ENCODE measurements around the gene MRPL51.
"Not testable (repeated sequence)": the region's sequence is repeated elsewhere in the genome, so short reads cannot be mapped to it uniquely, and the experiment has no call there.

The MRPL51 gene

DNA sequence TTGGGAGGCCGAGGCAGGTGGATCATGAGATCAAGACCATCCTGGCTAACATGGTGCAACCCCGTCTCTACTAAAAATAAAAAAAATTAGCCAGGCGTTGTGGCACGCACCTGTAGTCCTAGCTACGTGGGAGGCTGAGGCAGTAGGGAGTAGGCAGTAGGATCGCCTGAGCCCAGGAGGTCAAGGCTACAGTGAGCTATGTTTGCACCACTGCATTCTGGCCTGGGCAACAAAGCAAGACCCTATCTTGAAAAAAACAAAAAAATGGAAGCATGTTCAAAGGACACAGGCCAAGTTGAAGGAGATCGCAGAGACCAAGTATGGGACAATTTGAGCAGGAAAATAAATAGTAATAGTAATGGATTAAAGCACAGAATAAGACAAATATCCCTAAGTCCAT is 15.0 kb upstream of the MRPL51 start:
- peaks cover 13 to 18% of the 10 kb centered on the region in 2 donors for H3K36me3 ChIP-seq (ENCODE audit: control insufficient read depth in 2 of 2, insufficient read depth in 2 of 2, low read length in 2 of 2)
- no peak overlapping the region for H3K4me3 ChIP-seq (ENCODE audit: low read length in 2 of 2)
- peak overlapping the region; percentile 24 for H3K27ac ChIP-seq (ENCODE audit: low read length)

DNA sequence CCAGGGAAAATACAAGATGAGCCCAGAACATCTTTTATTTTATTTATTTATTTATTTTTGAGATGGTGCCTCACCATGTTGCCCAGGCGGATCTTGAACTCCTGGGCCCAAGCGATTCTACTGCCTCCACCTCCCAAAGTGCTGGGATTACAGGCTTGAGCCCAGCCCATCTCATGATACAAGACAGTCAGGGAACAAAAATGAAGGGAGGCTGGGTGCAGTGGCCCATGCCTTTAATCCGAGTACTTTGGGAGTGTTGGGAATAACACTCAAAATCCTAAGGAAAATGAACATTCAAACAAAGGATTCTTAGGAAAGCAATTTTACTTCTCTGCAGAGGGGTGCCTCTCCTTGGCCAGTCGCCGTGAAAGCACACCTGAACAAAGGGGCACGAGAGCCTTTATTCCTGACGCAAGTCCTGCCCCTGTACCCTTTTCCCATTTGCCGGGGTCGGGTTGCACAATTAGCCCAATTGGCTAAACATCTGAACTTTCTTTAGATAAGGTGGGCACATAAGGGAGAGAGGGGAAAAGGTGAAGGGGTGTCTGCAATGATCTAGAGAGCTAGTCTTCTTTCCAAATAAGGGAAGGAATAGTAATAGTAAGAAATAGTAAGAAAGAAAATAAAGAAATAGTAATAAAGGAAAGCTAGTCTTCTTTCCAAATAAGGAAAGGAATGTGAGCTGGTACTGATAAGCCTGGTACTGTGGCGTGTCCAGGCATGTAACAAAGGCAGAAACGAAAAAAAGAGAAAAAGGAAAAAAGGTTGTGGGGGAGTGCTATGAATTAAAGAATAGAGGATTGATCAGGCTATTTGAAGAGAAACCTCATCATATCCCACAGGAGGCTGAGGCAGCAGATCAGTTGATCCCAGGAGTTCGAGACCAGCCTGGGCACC is 14.3 kb upstream of the MRPL51 start:
- H3K27ac ChIP-seq (ENCODE audit: low read length) = peak overlapping the region; percentile 24

More for the DNA sequence above, 15.0 kb upstream of the MRPL51 start:
- Histone ChIP-seq H3K9ac (ENCODE audit: low read length in 2 of 2) (no peak overlapping the region), H3K4me1 (ENCODE audit: control insufficient read depth, insufficient read depth, low read length) (no peaks in the 10 kb centered on the region), H3K27me3 (ENCODE audit: control insufficient read depth in 1 of 2, insufficient read depth in 2 of 2, low read length in 2 of 2) (no peaks in the 10 kb centered on the region), H3K9me3 (ENCODE audit: control insufficient read depth in 2 of 2, low read length in 2 of 2) (no peaks in the 10 kb centered on the region)

DNA sequence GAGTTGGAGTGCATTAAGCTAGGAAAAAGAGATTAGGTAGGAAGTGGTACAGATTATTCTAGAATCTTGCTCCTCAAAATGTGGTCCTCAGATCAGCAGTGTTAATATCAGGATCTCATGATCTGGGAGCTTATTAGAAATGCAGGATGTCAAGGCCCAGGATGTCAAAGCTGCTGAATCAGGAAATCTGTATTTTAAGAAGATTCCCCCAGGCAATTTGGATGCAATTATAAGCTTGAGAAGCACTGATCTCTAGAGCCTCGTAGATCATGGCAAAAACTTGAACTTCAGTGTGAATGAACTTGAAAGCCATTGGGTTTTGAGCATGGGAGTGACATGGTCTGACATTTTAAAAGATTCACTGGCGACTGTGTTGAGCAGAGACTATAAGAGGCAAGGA is 7.4 kb upstream of the MRPL51 start:
- no peak overlapping the region for H3K9ac ChIP-seq (ENCODE audit: low read length in 2 of 2)
- no peaks in the 10 kb centered on the region for H3K27me3 ChIP-seq (ENCODE audit: control insufficient read depth in 1 of 2, insufficient read depth in 2 of 2, low read length in 2 of 2)
- no peaks in the 10 kb centered on the region for H3K9me3 ChIP-seq (ENCODE audit: control insufficient read depth in 2 of 2, low read length in 2 of 2)
- no peak overlapping the region for H3K27ac ChIP-seq (ENCODE audit: low read length)
- H3K36me3 ChIP-seq (ENCODE audit: control insufficient read depth in 2 of 2, insufficient read depth in 2 of 2, low read length in 2 of 2) = no peaks in the 10 kb centered on the region
- no peak overlapping the region for H3K4me3 ChIP-seq (ENCODE audit: low read length in 2 of 2)
- H3K4me1 ChIP-seq (ENCODE audit: control insufficient read depth, insufficient read depth, low read length) = no peaks in the 10 kb centered on the region

More for the DNA sequence above, 14.3 kb upstream of the MRPL51 start:
- H3K36me3 ChIP-seq (ENCODE audit: control insufficient read depth in 2 of 2, insufficient read depth in 2 of 2, low read length in 2 of 2) = peaks cover 8 to 11% of the 10 kb centered on the region in 2 donors
- H3K9me3 ChIP-seq (ENCODE audit: control insufficient read depth in 2 of 2, low read length in 2 of 2) = no peaks in the 10 kb centered on the region
- H3K4me3 ChIP-seq (ENCODE audit: low read length in 2 of 2) = no peak overlapping the region
- no peaks in the 10 kb centered on the region for H3K27me3 ChIP-seq (ENCODE audit: control insufficient read depth in 1 of 2, insufficient read depth in 2 of 2, low read length in 2 of 2)
- H3K9ac ChIP-seq (ENCODE audit: low read length in 2 of 2) = no peak overlapping the region
- H3K4me1 ChIP-seq (ENCODE audit: control insufficient read depth, insufficient read depth, low read length) = no peaks in the 10 kb centered on the region

DNA sequence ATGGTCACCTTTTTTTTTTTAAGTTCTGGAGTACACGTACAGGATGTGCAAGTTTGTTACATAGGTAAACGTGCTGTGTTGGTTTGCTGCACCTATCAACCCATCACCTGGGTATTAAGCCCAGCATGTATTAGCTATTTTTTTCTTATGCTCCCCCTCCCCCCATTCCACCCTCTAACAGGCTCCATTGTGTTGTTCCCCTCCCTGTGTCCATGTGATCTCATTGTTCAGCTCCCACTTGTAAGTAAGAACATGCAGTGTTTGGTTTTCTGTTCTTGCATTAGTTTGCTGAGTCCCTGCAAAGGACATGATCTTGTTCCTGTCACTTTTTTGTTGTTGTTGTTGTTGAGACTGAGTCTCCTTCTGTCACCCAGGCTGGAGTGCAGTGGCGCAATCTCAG is 4.2 kb upstream of the MRPL51 start:
- H3K4me1 ChIP-seq (ENCODE audit: control insufficient read depth, insufficient read depth, low read length); H3K27ac ChIP-seq (ENCODE audit: low read length); H3K4me3 ChIP-seq (ENCODE audit: low read length in 2 of 2); H3K9ac ChIP-seq (ENCODE audit: low read length in 2 of 2); H3K36me3 ChIP-seq (ENCODE audit: control insufficient read depth in 2 of 2, insufficient read depth in 2 of 2, low read length in 2 of 2); H3K27me3 ChIP-seq (ENCODE audit: control insufficient read depth in 1 of 2, insufficient read depth in 2 of 2, low read length in 2 of 2); H3K9me3 ChIP-seq (ENCODE audit: control insufficient read depth in 2 of 2, low read length in 2 of 2): not testable (repeated sequence)

DNA sequence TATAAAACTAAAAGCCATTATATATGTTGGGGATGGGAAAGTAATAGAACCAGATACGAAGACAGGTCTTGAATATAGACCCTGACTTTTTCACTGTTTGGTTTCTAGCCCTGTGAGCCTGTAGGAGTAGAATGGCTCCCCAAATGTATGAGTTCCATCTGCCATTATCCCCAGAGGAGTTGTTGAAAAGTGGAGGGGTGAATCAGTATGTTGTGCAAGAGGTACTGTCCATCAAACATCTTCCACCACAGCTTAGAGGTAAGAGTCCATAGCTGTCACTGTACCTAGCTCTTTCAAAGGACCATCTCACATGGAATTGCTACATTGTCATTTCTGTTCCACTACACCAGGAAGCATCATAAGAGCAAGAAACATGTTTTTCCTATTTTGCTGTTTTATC is 1.9 kb upstream of the MRPL51 start:
- H3K36me3 ChIP-seq (ENCODE audit: control insufficient read depth in 2 of 2, insufficient read depth in 2 of 2, low read length in 2 of 2) = peaks cover 0 to 2% of the 10 kb centered on the region in 2 donors
- no peaks in the 10 kb centered on the region for H3K9me3 ChIP-seq (ENCODE audit: control insufficient read depth in 2 of 2, low read length in 2 of 2)
- no peaks in the 10 kb centered on the region for H3K27me3 ChIP-seq (ENCODE audit: control insufficient read depth in 1 of 2, insufficient read depth in 2 of 2, low read length in 2 of 2)
- peak overlapping the region in 1 of 2 donors; percentile 98 for H3K4me3 ChIP-seq (ENCODE audit: low read length in 2 of 2)
- H3K27ac ChIP-seq (ENCODE audit: low read length) = no peak overlapping the region
- no peak overlapping the region for H3K9ac ChIP-seq (ENCODE audit: low read length in 2 of 2)
- peaks cover 12% of the 10 kb centered on the region for H3K4me1 ChIP-seq (ENCODE audit: control insufficient read depth, insufficient read depth, low read length)

DNA sequence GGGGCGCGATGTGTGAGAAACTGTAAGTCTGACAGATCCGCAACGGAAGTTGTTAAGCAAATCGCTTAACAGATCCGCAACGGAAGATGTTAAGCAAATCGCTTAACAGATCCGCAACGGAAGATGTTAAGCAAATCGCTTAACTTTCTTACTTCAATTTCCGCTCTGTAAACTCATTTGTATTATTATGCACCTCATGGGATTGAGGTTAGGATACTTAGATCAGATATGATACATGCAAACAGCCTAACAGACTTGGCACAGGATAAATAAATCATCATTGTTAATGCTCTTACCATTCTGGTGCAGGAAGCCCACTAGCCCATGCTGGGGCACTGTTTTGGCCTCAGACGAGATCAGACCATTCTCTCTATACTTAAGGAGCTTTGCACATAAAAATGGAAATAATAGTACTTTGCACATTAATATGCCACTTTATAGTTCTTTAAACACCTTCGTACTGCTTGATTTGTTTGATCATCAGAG is 1.2 kb upstream of the MRPL51 start:
- Histone ChIP-seq H3K4me3 (ENCODE audit: low read length in 2 of 2) (peak overlapping the region; percentile 94 to 98), H3K36me3 (ENCODE audit: control insufficient read depth in 2 of 2, insufficient read depth in 2 of 2, low read length in 2 of 2) (peaks cover 0 to 2% of the 10 kb centered on the region in 2 donors), H3K4me1 (ENCODE audit: control insufficient read depth, insufficient read depth, low read length) (peaks cover 12% of the 10 kb centered on the region), H3K27me3 (ENCODE audit: control insufficient read depth in 1 of 2, insufficient read depth in 2 of 2, low read length in 2 of 2) (no peaks in the 10 kb centered on the region), H3K9ac (ENCODE audit: low read length in 2 of 2) (peak overlapping the region; percentile 21 to 58), H3K27ac (ENCODE audit: low read length) (peak overlapping the region; percentile 98), H3K9me3 (ENCODE audit: control insufficient read depth in 2 of 2, low read length in 2 of 2) (no peaks in the 10 kb centered on the region)

DNA sequence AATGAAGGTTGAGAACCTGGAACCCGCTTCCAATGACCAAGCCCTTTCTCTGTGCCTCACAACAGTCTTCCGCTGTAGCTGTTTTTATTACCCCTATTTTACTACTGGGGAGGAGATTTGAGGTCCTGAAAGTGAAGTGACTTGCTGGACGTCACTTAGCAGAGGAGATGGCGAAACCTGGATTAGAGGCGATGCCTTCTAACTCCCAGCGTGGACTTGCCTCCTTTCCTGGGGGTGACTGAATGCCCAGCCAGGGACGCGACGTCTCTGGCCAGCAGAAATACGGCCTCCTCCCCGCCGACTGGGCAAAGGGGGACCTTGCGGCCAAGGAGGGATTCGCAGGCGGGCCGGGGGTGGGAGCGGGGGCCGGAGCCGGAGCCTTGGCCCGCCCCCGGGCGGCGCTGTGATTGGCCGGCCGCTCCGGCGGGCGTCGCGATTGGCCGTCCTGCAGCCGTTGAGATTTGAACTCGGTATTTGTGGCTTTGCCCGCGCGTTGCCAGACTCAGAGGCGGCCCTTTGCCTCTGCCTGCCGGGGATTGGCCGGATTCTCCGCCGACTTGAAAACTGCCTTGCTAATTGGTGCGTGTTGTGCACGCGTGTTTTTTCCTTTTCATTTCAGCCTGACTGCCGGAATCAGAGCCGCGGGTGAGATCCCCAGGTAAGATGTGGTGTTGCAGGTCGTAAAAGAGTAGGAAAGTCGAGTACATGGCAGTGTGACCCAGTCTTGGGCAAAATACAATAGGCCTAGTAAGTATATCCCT is 615 bp upstream of the MRPL51 start, which contains the start of gene NCAPD2:
Gene NCAPD2 (plus strand): TSS at position 606 of the 761 bp plus-strand sequence. CDS start 997 bp downstream, outside the sequence.
- Histone ChIP-seq H3K36me3 (ENCODE audit: control insufficient read depth in 2 of 2, insufficient read depth in 2 of 2, low read length in 2 of 2) (peaks cover 0 to 2% of the 10 kb centered on the region in 2 donors), H3K4me1 (ENCODE audit: control insufficient read depth, insufficient read depth, low read length) (peaks cover 12% of the 10 kb centered on the region), H3K27ac (ENCODE audit: low read length) (peak within 1 kb of the TSS; percentile 98), H3K4me3 (ENCODE audit: low read length in 2 of 2) (peak within 1 kb of the TSS; percentile 95 to 98), H3K27me3 (ENCODE audit: control insufficient read depth in 1 of 2, insufficient read depth in 2 of 2, low read length in 2 of 2) (no peaks in the 10 kb centered on the region), H3K9me3 (ENCODE audit: control insufficient read depth in 2 of 2, low read length in 2 of 2) (no peaks in the 10 kb centered on the region), H3K9ac (ENCODE audit: low read length in 2 of 2) (peak within 1 kb of the TSS; percentile 91 to 99)

DNA sequence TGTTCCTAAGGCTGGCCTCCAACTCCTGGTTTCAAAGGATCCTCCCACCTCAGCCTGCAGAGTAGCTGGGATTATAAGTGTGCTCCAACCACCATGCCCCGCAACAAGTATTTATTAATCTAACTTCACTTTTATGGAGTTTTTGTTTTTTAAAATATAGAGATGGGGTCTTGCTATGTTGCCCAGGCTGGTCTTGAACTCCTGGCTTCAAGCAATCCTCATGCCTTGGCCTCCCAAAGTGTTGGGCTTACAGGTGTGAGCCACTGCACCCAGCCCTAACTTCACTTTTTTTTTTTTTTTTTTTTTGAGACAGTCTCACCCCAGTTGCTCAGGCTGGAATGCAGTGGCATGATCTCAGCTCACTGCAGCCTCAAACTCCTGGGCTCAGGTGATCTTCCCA is 2.4 kb downstream of the MRPL51 start:
- not testable (repeated sequence) for H3K36me3 ChIP-seq (ENCODE audit: control insufficient read depth in 2 of 2, insufficient read depth in 2 of 2, low read length in 2 of 2); H3K9me3 ChIP-seq (ENCODE audit: control insufficient read depth in 2 of 2, low read length in 2 of 2); H3K4me3 ChIP-seq (ENCODE audit: low read length in 2 of 2); H3K27me3 ChIP-seq (ENCODE audit: control insufficient read depth in 1 of 2, insufficient read depth in 2 of 2, low read length in 2 of 2); H3K27ac ChIP-seq (ENCODE audit: low read length); H3K9ac ChIP-seq (ENCODE audit: low read length in 2 of 2)
- peaks cover 12% of the 10 kb centered on the region for H3K4me1 ChIP-seq (ENCODE audit: control insufficient read depth, insufficient read depth, low read length)

DNA sequence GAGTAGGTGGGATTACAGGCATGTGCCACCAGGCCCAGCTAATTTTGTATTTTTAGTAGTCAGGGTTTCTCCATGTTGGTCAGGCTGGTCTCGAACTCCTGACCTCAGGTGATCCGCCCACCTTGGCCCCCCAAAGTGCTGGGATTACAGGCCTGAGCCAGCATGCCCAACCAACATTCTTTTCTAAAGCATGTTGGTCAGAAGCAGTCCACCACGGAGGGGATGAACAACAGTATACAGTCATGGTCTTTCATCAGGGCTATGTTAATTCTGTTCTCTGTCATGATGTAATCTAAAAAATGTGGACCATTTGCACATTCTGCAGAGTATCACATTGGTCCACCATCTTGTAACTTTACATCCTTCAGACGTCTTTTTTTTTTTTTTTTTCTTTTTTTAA is 3.6 kb downstream of the MRPL51 start:
- Histone ChIP-seq H3K9ac (ENCODE audit: low read length in 2 of 2) (no peak overlapping the region), H3K27me3 (ENCODE audit: control insufficient read depth in 1 of 2, insufficient read depth in 2 of 2, low read length in 2 of 2) (no peaks in the 10 kb centered on the region), H3K4me3 (ENCODE audit: low read length in 2 of 2) (no peak overlapping the region), H3K27ac (ENCODE audit: low read length) (no peak overlapping the region), H3K36me3 (ENCODE audit: control insufficient read depth in 2 of 2, insufficient read depth in 2 of 2, low read length in 2 of 2) (peaks cover 0 to 2% of the 10 kb centered on the region in 2 donors), H3K4me1 (ENCODE audit: control insufficient read depth, insufficient read depth, low read length) (peaks cover 4% of the 10 kb centered on the region), H3K9me3 (ENCODE audit: control insufficient read depth in 2 of 2, low read length in 2 of 2) (no peaks in the 10 kb centered on the region)

DNA sequence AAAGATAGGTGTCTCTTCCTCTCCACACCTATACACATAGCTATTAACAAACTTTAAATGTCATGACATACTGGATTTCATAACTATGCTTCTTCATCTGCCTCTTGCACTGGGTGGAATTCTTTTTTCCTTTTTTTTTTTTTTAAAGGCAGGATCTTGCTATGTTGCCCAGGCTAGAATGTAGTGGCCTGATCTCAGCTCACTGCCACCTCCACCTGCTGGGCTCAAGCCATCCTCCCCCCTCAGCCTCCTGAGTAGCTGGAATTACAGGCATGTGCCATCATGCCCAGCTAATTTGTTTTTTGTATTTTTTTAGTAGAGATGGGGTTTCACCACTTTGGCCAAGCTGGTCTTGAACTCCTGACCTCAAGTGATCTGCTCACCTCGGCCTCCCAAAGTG is 4.8 kb downstream of the MRPL51 start:
- Histone ChIP-seq H3K27ac (ENCODE audit: low read length) (no peak overlapping the region), H3K9ac (ENCODE audit: low read length in 2 of 2) (no peak overlapping the region), H3K9me3 (ENCODE audit: control insufficient read depth in 2 of 2, low read length in 2 of 2) (no peaks in the 10 kb centered on the region), H3K4me1 (ENCODE audit: control insufficient read depth, insufficient read depth, low read length) (peaks cover 2% of the 10 kb centered on the region), H3K36me3 (ENCODE audit: control insufficient read depth in 2 of 2, insufficient read depth in 2 of 2, low read length in 2 of 2) (peaks cover 0 to 2% of the 10 kb centered on the region in 2 donors), H3K4me3 (ENCODE audit: low read length in 2 of 2) (no peak overlapping the region), H3K27me3 (ENCODE audit: control insufficient read depth in 1 of 2, insufficient read depth in 2 of 2, low read length in 2 of 2) (no peaks in the 10 kb centered on the region)
